Upper lobe of right lung (tissue), 1 donor: ENCODE data around the gene LDLRAD3. TPM values are rescaled to one million over a fixed set of nuclear protein-coding genes. Genes with fewer than 3 reads are reported as not detected.
"Not testable (repeated sequence)": the region's sequence is repeated elsewhere in the genome, so short reads cannot be mapped to it uniquely, and the experiment has no call there.

Source experiments
- ATAC-seq: fragments of 200-7000 bp; cut with Tn5 transposase; one replicate; pipeline ENCODE4 v1.9.1; 2020; ENCODE audit warnings: mild to moderate bottlenecking, moderate library complexity
- DNase-seq: peaks from one replicate; pipeline ENCODE4 v3.0.0-alpha.2; 2020
- H3K27ac ChIP-seq: fragments of 200-600 bp; one replicate; pipeline ENCODE4 v1.8.0; 2022
- H3K27me3 ChIP-seq: fragments of 200-600 bp; one replicate; pipeline ENCODE4 v1.8.0; 2022; ENCODE audit warnings: mild to moderate bottlenecking
- H3K36me3 ChIP-seq: fragments of 200-600 bp; one replicate; pipeline ENCODE4 v1.8.0; 2022
- H3K4me1 ChIP-seq: fragments of 200-600 bp; one replicate; pipeline ENCODE4 v1.8.0; 2022
- H3K4me3 ChIP-seq: fragments of 200-600 bp; one replicate; pipeline ENCODE4 v1.8.0; 2022; ENCODE audit warnings: mild to moderate bottlenecking
- H3K9me3 ChIP-seq: fragments of 200-600 bp; one replicate; pipeline ENCODE4 v1.8.0; 2022
- intact Hi-C: fragments of 100-400 bp; cut with DNase I; formaldehyde crosslinking; loops from one replicate; pipeline ENCODE4 v1.11.0; 2022
- total RNA-seq: library from RNA; stranded (reverse); fragmentation: NEBNext Ultra II Directional; extraction: Animal tissue kit (Norgen Biotek cat#: 25700); gene quantifications from one replicate; pipeline ENCODE4 v1.2.1, GENCODE V29; 2021
- TF ChIP-seq, protein P1 (sequence below): fragments of 200-600 bp; IDR thresholded peaks from one replicate; pipeline ENCODE4 v1.8.0; 2022; ENCODE audit warnings: antibody characterized with exemption
- donor health status: DM: no; HTN: yes; CAD: no; lungs with severe emphysema.

Gene LDLRAD3
- total RNA-seq, 1 donor from 2014 or later = 7.9 TPM

DNA sequence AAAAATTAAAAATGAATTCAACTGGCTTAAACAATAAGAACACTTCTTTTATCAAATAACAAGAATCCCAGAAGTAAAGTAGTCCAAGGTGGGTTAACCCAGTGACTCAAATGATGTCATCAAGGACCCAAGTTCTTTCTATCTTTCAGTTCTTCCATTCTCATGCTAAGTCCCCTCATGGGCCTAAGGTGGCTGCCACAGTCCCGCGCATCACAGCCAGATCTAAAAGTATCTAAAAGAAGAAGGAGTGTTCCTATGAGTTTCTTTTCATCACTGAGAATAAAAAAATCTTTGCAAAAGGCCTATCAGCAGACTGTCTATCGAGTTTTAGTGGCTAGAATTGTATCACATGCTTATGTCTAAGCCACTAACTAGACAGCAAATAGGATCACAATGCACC lies 37.2 kb upstream of the LDLRAD3 start:
- Histone ChIP-seq H3K9me3 (peaks cover 13% of the 10 kb centered on the region), H3K4me3 (no peak overlapping the region), H3K27ac (no peak overlapping the region), H3K4me1 (peaks cover 11% of the 10 kb centered on the region), H3K27me3 (no peaks in the 10 kb centered on the region), H3K36me3 (no peaks in the 10 kb centered on the region)
- ATAC-seq (no peak), DNase-seq (no peak)
- intact Hi-C loops = no loop called here
- TF ChIP-seq, protein P1, sequence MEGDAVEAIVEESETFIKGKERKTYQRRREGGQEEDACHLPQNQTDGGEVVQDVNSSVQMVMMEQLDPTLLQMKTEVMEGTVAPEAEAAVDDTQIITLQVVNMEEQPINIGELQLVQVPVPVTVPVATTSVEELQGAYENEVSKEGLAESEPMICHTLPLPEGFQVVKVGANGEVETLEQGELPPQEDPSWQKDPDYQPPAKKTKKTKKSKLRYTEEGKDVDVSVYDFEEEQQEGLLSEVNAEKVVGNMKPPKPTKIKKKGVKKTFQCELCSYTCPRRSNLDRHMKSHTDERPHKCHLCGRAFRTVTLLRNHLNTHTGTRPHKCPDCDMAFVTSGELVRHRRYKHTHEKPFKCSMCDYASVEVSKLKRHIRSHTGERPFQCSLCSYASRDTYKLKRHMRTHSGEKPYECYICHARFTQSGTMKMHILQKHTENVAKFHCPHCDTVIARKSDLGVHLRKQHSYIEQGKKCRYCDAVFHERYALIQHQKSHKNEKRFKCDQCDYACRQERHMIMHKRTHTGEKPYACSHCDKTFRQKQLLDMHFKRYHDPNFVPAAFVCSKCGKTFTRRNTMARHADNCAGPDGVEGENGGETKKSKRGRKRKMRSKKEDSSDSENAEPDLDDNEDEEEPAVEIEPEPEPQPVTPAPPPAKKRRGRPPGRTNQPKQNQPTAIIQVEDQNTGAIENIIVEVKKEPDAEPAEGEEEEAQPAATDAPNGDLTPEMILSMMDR = no peak

DNA sequence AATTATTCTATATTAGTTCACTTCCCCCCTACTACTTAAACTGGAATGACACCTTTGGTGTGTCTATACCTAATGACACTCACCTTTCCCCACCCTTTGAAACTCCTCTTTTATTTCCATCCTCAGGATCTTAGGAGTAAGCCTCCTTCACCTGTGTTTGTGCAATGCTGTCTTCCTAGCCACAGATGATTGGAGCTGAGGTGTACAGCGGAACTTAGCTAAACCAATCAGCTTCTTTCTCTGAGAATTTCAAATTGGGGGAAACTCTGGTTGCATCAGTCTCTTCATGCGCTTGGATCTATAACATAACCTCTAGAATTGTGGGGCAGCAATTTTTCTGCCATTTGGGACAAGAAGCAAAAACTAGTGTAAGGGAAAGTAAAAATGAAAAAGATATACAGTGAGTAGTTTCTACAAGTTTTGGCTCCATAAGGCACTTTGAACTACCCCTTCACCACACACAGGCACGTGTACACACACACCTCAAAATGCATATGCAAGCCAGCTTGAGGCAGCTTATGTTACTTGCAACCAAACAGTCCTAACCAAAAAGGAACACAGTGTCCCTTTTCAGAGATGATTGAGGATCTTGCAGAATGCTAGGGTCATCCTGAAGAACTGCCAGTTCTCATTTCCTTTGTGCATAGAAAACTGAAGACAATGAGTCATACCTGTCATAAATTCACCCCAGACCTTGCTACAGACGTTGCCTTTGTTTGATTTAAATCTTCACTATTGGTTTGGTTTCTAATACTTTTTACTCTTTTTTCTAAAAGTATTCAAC lies 36.0 kb upstream of the LDLRAD3 start:
- peaks cover 11% of the 10 kb centered on the region for H3K4me1 ChIP-seq
- intact Hi-C loops = no loop called here
- H3K4me3 ChIP-seq = no peak overlapping the region
- peak; percentile 90 for ATAC-seq
- peaks cover 5% of the 10 kb centered on the region for H3K9me3 ChIP-seq
- no peak overlapping the region for H3K27ac ChIP-seq
- no peaks in the 10 kb centered on the region for H3K36me3 ChIP-seq
- TF ChIP-seq, protein P1 = no peak
- H3K27me3 ChIP-seq = no peaks in the 10 kb centered on the region
- DNase-seq = no peak

DNA sequence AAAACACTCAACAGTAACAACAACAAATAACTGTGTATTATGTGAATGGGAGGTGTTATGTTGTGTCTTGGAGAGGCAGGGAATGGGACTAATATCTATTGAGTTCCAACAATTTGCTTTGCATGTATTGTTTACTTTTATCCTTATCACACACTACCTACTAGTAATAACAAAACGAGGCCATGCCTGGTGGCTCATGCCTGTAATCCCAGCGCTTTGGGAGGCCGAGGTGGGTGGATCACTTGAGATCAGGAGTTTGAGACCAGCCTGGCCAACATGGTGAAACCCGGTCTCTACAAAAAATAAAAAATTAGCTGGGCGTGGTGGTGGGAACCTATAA lies 35.5 kb upstream of the LDLRAD3 start:
- H3K4me1 ChIP-seq = peaks cover 11% of the 10 kb centered on the region
- ATAC-seq, intact Hi-C loops, H3K27ac ChIP-seq, H3K36me3 ChIP-seq, DNase-seq, H3K9me3 ChIP-seq, H3K4me3 ChIP-seq, H3K27me3 ChIP-seq: not testable (repeated sequence)

DNA sequence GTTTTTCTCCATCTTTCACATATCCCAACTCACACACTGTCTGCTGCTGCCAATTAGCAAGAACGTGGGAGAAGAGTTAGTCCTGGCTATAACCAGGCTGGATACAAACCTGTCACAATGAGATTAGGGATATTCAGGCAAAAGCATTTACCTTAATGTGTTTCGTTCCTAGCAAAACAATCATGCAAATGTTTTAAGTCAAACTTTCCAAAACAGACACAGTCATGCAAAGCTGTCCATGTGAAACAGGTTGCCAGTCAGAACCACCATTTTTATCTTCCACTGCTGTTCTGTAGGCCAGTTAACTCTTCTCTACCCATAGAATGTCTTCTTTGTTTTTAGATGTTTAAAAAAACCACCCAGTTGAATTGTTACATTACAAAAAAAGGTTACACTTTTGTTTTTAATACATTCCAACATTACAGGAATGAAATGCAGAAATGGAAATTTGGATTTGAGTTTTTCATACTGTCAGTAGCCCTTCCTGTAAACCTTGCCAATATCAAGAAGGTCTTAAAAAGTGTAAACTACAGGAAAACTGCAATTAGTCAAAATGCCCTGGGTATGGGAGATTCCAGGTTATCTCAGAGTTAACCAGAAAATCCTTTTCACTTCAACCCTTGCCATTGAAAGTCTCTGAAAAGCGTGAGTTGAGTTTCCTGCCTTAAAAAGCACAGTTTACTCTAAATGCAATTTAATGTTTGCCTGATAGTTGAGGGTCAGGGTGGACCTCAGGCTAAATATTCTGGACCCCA lies 34.2 kb upstream of the LDLRAD3 start:
- ATAC-seq (no peak), DNase-seq (no peak)
- no peak overlapping the region for H3K27ac ChIP-seq
- no peak overlapping the region for H3K4me3 ChIP-seq
- no peaks in the 10 kb centered on the region for H3K36me3 ChIP-seq
- TF ChIP-seq, protein P1 = no peak
- intact Hi-C loops = no loop called here
- peaks cover 11% of the 10 kb centered on the region for H3K4me1 ChIP-seq
- H3K9me3 ChIP-seq = no peaks in the 10 kb centered on the region
- no peaks in the 10 kb centered on the region for H3K27me3 ChIP-seq

DNA sequence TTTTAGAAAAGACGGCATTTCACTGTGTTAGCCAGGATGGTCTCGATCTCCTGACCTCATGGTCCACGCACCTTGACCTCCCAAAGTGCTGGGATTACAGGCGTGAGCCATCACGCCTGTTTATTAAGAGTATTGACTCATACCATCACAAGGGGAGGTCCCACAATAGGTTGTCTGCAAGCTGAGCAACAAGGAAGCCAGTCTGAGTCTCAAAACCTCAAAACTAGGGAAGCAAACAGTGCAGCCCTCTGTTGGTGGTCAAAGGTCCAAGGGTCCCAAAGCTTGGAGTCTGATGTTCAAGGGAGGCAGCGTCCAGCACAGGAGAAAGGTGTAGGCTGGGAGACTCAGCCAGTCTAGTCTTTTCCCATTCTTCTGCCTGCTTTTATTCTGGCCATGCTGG lies 32.8 kb upstream of the LDLRAD3 start:
- Histone ChIP-seq H3K27ac (no peak overlapping the region), H3K27me3 (no peaks in the 10 kb centered on the region), H3K36me3 (no peaks in the 10 kb centered on the region), H3K9me3 (no peaks in the 10 kb centered on the region), H3K4me1 (peaks cover 11% of the 10 kb centered on the region), H3K4me3 (no peak overlapping the region)
- DNase-seq (no peak), ATAC-seq (peak; percentile 31)
- intact Hi-C loops = no loop called here
- TF ChIP-seq, protein P1 = no peak

DNA sequence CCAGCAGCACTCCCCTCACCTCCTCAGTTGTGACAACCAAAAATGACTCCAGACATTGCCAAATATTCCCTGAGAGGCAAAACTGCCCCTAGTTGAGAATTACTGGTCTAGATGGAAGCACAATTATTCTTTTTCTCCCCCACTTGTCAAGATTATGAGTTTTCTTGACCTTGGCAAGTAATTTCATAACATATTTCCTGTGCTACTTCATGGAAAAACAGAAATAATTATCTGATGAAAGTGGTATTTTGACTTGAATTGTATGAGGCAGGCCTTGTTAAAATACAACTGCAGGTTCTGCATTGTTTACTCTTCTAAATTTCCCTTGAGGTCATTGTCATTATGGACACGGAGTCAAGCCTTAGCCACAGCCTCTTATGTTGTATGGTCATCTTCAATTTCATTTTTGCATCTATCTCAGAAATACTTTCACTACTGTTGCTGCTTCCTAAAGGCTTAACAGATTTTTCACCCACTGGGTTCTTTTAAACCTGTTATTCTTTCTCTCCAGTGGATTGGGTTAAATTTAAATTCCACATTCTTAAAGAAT lies 32.2 kb upstream of the LDLRAD3 start:
- Histone ChIP-seq H3K4me3 (no peak overlapping the region), H3K9me3 (no peaks in the 10 kb centered on the region), H3K36me3 (no peaks in the 10 kb centered on the region), H3K27ac (no peak overlapping the region), H3K27me3 (no peaks in the 10 kb centered on the region), H3K4me1 (peaks cover 11% of the 10 kb centered on the region)
- intact Hi-C loops = no loop called here
- DNase-seq (no peak), ATAC-seq (no peak)
- TF ChIP-seq, protein P1 = no peak

DNA sequence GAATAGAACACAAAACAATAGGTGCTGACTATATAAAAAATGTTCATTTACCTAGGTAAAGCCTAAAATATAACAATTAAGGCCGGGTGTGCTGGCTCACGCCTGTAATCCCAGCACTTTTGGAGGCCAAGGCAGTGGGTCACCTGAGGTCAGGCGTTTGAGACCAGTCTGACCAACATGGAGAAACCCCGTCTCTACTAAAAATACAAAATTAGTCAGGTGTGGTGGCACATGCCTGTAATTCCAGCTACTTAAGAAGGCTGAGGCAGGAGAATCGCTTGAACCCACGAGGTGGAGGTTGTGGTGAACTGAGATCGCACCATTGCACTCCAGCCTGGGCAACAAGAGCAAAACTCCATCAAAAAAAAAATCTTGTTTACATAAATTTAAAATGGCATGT lies 31.4 kb upstream of the LDLRAD3 start:
- H3K4me3 ChIP-seq, DNase-seq, H3K9me3 ChIP-seq, intact Hi-C loops, H3K27ac ChIP-seq, ATAC-seq, H3K36me3 ChIP-seq, H3K27me3 ChIP-seq: not testable (repeated sequence)
- H3K4me1 ChIP-seq = peaks cover 10% of the 10 kb centered on the region
